ENCODE data around the gene PRSS8.

DNA sequence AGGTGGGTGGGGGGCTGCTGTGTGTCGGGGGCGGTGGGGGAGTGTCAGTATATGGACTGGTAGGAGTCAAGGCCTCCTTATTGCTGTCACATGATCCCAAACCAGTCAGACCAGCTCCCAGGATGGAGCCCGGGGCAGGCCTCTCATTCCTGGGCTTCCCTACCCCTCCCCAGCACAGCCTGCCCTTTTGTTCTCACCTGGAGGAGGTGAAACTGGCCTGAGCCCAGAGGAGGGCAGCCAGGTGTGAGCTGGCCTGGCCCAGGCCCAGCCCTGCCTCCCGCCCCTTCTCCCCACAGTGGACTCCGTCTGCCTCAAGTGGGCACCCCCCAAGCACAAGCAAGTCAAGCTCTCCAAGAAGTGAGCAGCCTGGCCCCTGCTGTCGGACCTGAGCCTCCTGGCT, 4.6 kb downstream of the PRSS8 start:
- TF ChIP-seq, protein P1, sequence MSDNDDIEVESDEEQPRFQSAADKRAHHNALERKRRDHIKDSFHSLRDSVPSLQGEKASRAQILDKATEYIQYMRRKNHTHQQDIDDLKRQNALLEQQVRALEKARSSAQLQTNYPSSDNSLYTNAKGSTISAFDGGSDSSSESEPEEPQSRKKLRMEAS (IDR thresholded peaks at IDR 0.05; ENCODE audit: insufficient read depth, insufficient read length): no peak
- TF ChIP-seq, protein P2, sequence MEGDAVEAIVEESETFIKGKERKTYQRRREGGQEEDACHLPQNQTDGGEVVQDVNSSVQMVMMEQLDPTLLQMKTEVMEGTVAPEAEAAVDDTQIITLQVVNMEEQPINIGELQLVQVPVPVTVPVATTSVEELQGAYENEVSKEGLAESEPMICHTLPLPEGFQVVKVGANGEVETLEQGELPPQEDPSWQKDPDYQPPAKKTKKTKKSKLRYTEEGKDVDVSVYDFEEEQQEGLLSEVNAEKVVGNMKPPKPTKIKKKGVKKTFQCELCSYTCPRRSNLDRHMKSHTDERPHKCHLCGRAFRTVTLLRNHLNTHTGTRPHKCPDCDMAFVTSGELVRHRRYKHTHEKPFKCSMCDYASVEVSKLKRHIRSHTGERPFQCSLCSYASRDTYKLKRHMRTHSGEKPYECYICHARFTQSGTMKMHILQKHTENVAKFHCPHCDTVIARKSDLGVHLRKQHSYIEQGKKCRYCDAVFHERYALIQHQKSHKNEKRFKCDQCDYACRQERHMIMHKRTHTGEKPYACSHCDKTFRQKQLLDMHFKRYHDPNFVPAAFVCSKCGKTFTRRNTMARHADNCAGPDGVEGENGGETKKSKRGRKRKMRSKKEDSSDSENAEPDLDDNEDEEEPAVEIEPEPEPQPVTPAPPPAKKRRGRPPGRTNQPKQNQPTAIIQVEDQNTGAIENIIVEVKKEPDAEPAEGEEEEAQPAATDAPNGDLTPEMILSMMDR (IDR thresholded peaks at IDR 0.05; ENCODE audit: extremely low read depth in 1 of 2, insufficient read depth in 1 of 2, low read depth in 1 of 2, low read length in 2 of 2): no peak
- TF ChIP-seq POLR2AphosphoS5 (IDR thresholded peaks at IDR 0.05; ENCODE audit: insufficient read depth, low read depth, low read length): no peak

Measured in endothelial cell of umbilical vein (primary cell).